NCI-H2107 treated with DMSO at 0.1 percent for 48 hours (cell line): ENCODE data around the gene NPC2.

Source experiments
- DNase-seq: peaks from one replicate; lab custom pipeline; 2025; ENCODE audit not compliant: unreplicated experiment; lab: John Stamatoyannopoulos, UW

The NPC2 gene

GRCh38 chr14:74519316-74520074, 26.4 kb upstream of the NPC2 start:
- no peak for DNase-seq

GRCh38 chr14:74518221-74518620, 25.1 kb upstream of the NPC2 start:
- DNase-seq, result no peak

DNA sequence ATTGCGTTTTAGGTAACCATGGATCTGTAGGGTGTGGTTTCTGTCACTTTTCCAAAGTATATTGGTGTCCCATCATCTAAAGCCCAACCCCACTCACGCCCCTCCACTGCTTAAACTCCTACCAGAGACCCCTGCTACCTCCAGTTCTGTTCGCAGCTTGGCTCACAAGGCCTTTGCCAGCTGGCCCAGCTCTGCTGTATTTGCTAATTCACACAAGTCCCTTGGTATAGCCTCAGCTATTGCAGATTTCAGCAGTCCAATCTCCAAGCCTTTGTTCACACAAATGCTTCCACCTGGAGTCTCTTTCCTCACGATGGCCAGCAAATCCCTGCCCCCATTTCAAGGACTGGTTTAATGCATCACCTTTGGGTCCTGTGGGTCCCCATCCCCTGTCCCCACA, 24.6 kb upstream of the NPC2 start:
- no peak for DNase-seq

DNA sequence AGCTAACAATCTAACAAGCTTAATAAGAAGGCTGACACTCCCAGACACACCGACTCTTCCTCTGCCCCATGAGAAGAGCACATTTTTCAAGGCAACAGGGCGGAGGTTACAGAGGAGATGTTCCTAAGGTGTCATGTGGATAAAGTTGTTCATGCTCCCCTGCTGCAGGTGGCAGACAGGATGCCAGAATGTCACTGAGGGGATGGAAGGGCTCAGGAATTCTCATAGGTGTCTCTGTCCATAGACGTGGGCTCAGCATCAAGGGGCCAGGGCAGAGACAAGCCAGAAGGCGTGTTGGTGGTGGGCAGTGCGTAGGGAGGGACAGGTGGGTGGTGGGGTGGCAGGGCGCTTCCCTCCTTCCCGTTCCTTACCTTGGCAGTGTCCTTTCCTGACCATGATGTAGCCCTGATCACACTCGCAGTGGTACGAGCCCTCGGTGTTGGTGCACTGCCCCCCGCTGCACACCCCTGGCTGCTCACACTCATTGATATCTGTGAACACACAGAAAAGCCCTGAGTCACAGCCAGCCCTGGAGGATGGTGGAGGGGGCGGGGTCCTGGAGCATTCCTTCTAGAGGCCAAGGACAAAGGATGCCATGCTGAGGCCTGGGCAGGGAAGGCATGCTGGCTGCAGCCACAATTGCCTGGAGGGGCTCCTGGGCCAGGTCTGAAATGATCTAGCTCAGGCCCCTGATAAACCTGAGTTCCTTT, 23.5 kb upstream of the NPC2 start:
- no peak for DNase-seq

GRCh38 chr14:74515891-74516412, 22.8 kb upstream of the NPC2 start:
- no peak for DNase-seq

DNA sequence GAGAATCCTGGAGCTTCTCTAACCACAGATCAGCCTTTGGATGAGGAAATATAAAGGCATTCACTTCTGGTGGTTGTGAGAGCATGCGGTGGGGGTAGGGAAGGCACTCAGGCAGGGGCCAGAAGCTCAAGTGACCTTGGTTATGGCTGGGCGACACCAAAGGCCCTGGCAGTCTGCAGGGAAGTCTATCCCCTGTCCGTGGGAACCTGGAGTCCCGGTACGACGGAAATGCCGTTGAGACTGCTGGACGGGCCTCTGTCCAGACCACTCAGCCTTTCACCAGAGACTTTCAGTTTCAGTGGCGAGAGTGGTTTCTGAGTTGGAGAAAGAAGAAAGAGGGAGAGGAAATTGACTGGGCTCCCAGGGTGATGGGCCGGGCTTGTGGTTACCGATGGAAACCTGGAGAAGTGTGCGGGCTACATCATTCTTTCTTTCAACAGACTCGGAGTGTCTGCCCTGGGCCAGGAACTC, 21.4 kb upstream of the NPC2 start:
- peak; percentile 44 for DNase-seq

DNA sequence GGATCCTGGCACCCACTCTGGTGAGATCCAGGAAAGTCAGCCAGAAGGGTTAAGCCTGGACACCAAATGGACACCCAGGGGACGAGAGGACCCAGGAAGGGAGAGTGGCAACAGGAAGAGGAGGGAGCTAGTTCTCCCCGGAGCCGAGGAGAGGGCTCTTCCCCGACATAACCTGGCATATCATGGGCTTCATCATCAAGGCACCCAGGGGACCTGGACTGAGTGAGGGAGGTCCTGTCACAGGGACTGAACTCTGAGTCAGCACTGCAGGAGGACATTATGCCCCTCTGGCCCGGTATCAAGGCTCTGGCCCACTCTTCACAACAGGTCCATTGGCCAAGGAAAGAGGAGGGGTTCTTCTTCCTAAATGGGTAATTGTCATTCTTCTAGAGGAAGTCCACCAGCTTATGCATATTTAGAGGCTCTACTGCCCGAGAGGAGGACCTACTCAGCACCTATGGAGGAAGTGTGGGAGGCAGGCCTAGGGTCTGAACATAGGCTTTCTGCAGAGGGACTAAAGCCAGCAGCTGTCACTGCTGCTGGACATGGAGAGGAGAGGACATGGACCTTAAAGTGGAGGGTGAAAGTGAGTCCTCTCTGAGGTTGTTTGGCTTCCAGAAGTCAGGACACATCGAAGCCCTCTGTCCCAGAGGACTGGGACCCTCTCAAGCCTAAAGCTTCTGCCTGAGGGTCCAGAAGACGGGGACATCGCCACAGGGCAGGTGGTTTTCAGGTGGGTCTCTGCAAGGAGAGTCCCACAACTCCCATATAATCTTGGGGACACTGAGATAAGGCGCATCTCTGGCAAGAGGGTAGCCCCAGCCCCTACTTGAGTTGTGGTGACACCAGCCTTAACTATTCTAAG, 19.1 kb upstream of the NPC2 start:
- DNase-seq, result no peak

- no peak for DNase-seq
Observed at GRCh38 chr14:74510959-74511409, 17.9 kb upstream of the NPC2 start.

DNA sequence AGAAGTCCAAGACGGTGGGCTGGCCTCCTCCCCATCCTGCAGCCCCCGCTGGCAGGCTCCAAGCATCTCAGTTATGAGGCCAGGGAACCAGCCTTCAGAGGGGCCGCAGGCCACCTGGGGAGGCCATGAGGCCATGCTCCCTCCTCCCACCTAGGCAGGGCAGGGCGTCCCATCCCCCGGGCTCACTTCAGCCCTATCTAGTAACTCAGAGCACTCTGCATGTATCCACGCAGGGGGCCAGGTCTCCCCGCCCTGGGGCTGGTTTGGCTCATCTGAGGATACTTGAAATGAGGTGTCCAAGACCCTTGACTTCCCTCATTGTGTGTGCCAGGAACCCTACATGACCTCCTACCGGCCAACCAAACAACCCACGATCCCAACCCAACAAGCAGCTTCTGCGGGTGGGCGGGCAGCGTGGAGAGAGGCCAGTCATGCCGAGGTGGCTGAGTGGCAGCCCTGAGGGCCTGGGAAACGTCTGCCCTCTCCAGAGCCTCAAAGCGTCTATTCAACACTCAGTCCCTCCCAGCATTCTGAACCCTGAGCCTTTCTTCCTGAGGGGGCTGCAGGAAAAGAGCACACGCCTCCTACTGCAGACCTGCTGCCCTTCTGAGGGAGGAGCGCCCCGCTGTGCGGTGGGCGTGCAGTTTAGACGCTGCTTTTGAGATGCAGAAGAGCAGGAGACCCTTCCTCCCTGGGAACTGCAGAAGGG, 17.3 kb upstream of the NPC2 start:
- DNase-seq, result no peak

DNA sequence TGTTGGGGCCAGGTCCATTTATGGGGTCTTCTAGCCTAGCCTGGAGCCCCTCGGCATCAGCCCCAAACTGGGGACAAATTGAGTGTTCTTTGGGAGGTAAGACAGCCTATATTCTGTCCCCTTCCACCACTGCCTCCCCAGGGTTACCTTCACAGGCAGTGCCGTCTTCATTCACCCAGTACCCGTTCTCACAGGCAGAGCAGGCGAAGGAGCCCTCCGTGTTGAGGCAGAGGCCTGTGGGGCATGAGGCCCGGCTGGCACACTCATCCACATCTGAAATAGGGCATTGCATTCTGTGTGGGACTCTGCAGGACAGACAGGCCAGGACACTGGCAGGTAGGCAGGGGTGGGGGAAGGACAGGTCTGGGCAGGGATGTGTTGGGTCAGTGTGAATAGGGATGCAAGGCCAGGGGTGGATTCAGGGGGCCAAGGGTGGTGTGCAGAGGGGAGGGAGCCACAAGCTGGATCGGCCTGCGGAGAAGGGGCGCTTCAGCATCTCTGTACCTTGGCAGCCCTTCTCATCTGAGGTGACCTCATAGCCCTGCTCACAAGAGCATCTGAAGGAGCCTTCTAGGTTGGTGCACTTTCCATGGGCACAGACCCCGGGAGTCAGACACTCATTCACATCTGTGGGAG, 16.6 kb upstream of the NPC2 start:
- DNase-seq, result no peak

- no peak for DNase-seq
Observed at GRCh38 chr14:74508844-74509428, 15.8 kb upstream of the NPC2 start.

GRCh38 chr14:74508292-74508731, 15.2 kb upstream of the NPC2 start:
- peak; percentile 44 for DNase-seq

DNA sequence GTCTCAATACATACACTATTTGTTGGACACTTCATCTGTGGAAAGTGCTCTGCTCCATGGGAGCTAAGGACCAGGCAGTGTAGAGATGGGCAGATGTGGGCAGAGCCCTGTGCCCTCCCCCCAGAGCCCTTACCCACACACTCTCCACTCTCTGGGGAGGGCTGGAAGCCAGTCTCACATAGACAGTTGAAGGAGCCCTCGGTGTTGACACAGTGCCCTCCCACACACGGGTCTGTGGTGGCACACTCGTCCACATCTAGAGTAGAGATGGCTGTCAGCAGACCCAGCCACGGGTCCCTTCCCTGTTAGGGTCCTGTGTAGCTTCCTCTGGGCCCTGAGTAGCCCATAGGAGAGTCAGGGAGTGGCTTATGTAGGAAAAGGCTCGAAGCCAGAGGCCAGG, 14.7 kb upstream of the NPC2 start:
- no peak for DNase-seq

DNA sequence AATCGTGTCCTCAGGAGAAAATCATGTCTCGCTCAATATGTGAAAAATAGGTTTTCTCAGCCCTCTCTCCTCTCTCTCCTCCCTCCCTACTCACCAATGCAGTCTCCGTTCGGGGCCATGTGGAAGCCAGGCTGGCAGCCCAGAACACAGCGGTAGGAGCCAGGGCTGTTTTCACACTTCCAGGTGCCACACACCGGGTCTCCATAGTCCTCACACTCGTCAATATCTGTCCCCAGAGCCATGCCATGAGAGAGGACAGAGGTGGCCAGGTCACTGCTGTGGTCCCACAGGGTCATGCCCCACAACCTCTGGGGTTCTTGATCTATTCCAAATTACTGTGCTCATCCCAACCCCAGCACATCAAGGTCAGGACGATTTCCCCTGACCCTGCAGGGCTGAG, 14.0 kb upstream of the NPC2 start:
- DNase-seq, result no peak

- DNase-seq, result no peak
Observed at GRCh38 chr14:74506411-74506851, 13.3 kb upstream of the NPC2 start.

DNA sequence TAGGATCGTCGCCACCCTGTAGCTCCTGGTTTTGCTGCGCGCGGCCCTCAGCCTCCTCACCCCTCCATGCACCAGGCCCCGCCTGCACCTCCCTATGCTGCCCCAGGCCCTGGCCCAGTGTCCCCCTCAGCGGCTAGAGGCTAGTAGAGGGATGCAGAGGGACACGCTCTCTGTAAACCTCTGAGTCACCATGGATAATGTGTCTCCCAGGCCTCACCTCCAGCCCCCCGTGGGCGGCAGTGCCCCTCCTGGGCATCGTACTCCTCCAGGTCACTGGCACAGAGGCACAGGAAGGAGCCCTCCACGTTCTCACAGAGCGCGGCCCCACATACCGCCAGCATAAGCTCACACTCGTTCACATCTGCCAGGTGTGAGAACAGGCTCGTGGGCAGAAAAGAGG, 12.7 kb upstream of the NPC2 start:
- DNase-seq, result no peak

GRCh38 chr14:74504874-74505720, 12.0 kb upstream of the NPC2 start:
- DNase-seq, result no peak

GRCh38 chr14:74504412-74504811, 11.3 kb upstream of the NPC2 start:
- no peak for DNase-seq

- no peak for DNase-seq
Observed at GRCh38 chr14:74503938-74504335, 10.8 kb upstream of the NPC2 start.
